GM19328 (cell line): ENCODE results near the gene KAT5.
"Not testable (repeated sequence)": the region's sequence is repeated elsewhere in the genome, so short reads cannot be mapped to it uniquely, and the experiment has no call there.

ENCODE experiments used
- ATAC-seq: cut with Tn5 transposase; IDR thresholded peaks from one replicate; pipeline ENCODE4 v1.9.1; 2021; ENCODE audit warnings: mild to moderate bottlenecking, moderate library complexity; ENCODE audit not compliant: unreplicated experiment

Gene KAT5

GRCh38 chr11:65711785-65712632, at the start of gene KAT5:
KAT5 (plus strand) TSS chr11:65712252; CDS start chr11:65712268, 16 bp downstream.
- ATAC-seq = peak; percentile 87

GRCh38 chr11:65662799-65663638, 49.0 kb upstream of the KAT5 start, which contains the start of gene RELA:
RELA (minus strand) TSS chr11:65662916; CDS start chr11:65662832, 84 bp downstream.
- peak; percentile 82 for ATAC-seq

- no peak for ATAC-seq
Observed at GRCh38 chr11:65663639-65664200, 48.3 kb upstream of the KAT5 start.

GRCh38 chr11:65672180-65672860, 39.7 kb upstream of the KAT5 start:
- no peak for ATAC-seq

- ATAC-seq = no peak
Observed at GRCh38 chr11:65672982-65673381, 39.1 kb upstream of the KAT5 start.

- ATAC-seq = no peak
Observed at GRCh38 chr11:65680192-65680743, 31.8 kb upstream of the KAT5 start.

GRCh38 chr11:65683480-65683879, 28.6 kb upstream of the KAT5 start:
- ATAC-seq = not testable (repeated sequence)

GRCh38 chr11:65685981-65686380, 26.1 kb upstream of the KAT5 start:
- no peak for ATAC-seq

GRCh38 chr11:65691847-65692246, 20.2 kb upstream of the KAT5 start:
- ATAC-seq = not testable (repeated sequence)

- no peak for ATAC-seq
Observed at GRCh38 chr11:65692367-65692766, 19.7 kb upstream of the KAT5 start.

GRCh38 chr11:65695459-65696241, 16.4 kb upstream of the KAT5 start:
- no peak for ATAC-seq

- no peak for ATAC-seq
Observed at GRCh38 chr11:65696802-65697552, 15.1 kb upstream of the KAT5 start.

GRCh38 chr11:65698205-65698604, 13.8 kb upstream of the KAT5 start:
- ATAC-seq = no peak

- ATAC-seq = no peak
Observed at GRCh38 chr11:65699306-65699705, 12.7 kb upstream of the KAT5 start.

GRCh38 chr11:65700399-65700798, 11.7 kb upstream of the KAT5 start:
- no peak for ATAC-seq

GRCh38 chr11:65701686-65702085, 10.4 kb upstream of the KAT5 start:
- no peak for ATAC-seq

GRCh38 chr11:65703846-65704245, 8.2 kb upstream of the KAT5 start:
- ATAC-seq = no peak

- ATAC-seq = not testable (repeated sequence)
Observed at GRCh38 chr11:65706303-65706763, 5.7 kb upstream of the KAT5 start.

- not testable (repeated sequence) for ATAC-seq
Observed at GRCh38 chr11:65707002-65707401, 5.0 kb upstream of the KAT5 start.
